ENCODE measurements around the gene COA1. TPM values are rescaled to one million over a fixed set of nuclear protein-coding genes. Genes with fewer than 3 reads are reported as not detected.

COA1 gene
- total RNA-seq, 1 donor from 2014 or later = 192 TPM

- H3K27me3 ChIP-seq = no peaks in the 10 kb centered on the region
- peaks cover 33% of the 10 kb centered on the region for H4K20me1 ChIP-seq (ENCODE audit: low read depth)
- H3K79me2 ChIP-seq (ENCODE audit: low read depth) = peaks cover 79% of the 10 kb centered on the region
- H3K36me3 Mint-ChIP-seq = peaks cover 21% of the 10 kb centered on the region
- peaks cover 4% of the 10 kb centered on the region for H3K27me3 Mint-ChIP-seq (ENCODE audit: insufficient read depth, low read depth)
- H3K4me1 Mint-ChIP-seq = peaks cover 17% of the 10 kb centered on the region
- no peak overlapping the region for H2AFZ ChIP-seq (replicated peaks)
- H3K4me3 ChIP-seq = no peak overlapping the region
- no peaks in the 10 kb centered on the region for H3K36me3 ChIP-seq
- no peak overlapping the region for H3K4me3 Mint-ChIP-seq
- peaks cover 4% of the 10 kb centered on the region for H3K9me3 Mint-ChIP-seq
- peaks cover 3% of the 10 kb centered on the region for H3F3A ChIP-seq (ENCODE audit: low read depth)
- TF ChIP-seq EZH2 (IDR thresholded peaks at IDR 0.05) = no peak
- TF ChIP-seq CTCF (IDR thresholded peaks at IDR 0.05) = no peak
- no peak for TF ChIP-seq EZH2phosphoT487 (IDR thresholded peaks at IDR 0.05)
- DNase-seq (ENCODE audit: low spot score) = no peak
- H3K4me1 ChIP-seq = peaks cover 13% of the 10 kb centered on the region
- no peaks in the 10 kb centered on the region for H3K9me3 ChIP-seq (ENCODE audit: low read depth)
- H3K4me2 ChIP-seq = peak overlapping the region; percentile 8
- H3K9ac ChIP-seq = no peak overlapping the region
- no peak overlapping the region for H3K27ac ChIP-seq
- H3K27ac Mint-ChIP-seq = no peak overlapping the region
Measured at GRCh38 chr7:43726466-43726865, 2.9 kb downstream of the COA1 start.

- TF ChIP-seq EZH2phosphoT487 (IDR thresholded peaks at IDR 0.05) = no peak
- peaks cover 15% of the 10 kb centered on the region for H3K4me1 Mint-ChIP-seq
- H3K9me3 Mint-ChIP-seq = peaks cover 4% of the 10 kb centered on the region
- no peaks in the 10 kb centered on the region for H3K27me3 ChIP-seq
- H3K79me2 ChIP-seq (ENCODE audit: low read depth) = peaks cover 91% of the 10 kb centered on the region
- H3K4me3 ChIP-seq = no peak overlapping the region
- peaks cover 13% of the 10 kb centered on the region for H3K4me1 ChIP-seq
- no peak overlapping the region for H3K4me2 ChIP-seq
- peaks cover 24% of the 10 kb centered on the region for H3K36me3 Mint-ChIP-seq
- H3K9me3 ChIP-seq (ENCODE audit: low read depth) = no peaks in the 10 kb centered on the region
- no peak overlapping the region for H3K27ac ChIP-seq
- no peak for DNase-seq (ENCODE audit: low spot score)
- H3K4me3 Mint-ChIP-seq = no peak overlapping the region
- H3F3A ChIP-seq (ENCODE audit: low read depth) = no peaks in the 10 kb centered on the region
- no peaks in the 10 kb centered on the region for H3K36me3 ChIP-seq
- peaks cover 42% of the 10 kb centered on the region for H4K20me1 ChIP-seq (ENCODE audit: low read depth)
- no peak overlapping the region for H2AFZ ChIP-seq (replicated peaks)
- peaks cover 4% of the 10 kb centered on the region for H3K27me3 Mint-ChIP-seq (ENCODE audit: insufficient read depth, low read depth)
- no peak overlapping the region for H3K27ac Mint-ChIP-seq
- H3K9ac ChIP-seq = no peak overlapping the region
Measured at GRCh38 chr7:43725251-43725650, 4.1 kb downstream of the COA1 start.

GRCh38 chr7:43723007-43723341, 6.3 kb downstream of the COA1 start:
- Histone ChIP-seq H4K20me1 (ENCODE audit: low read depth) (peaks cover 48% of the 10 kb centered on the region), H3K36me3 (no peaks in the 10 kb centered on the region), H3K79me2 (ENCODE audit: low read depth) (peaks cover 100% of the 10 kb centered on the region), H3K27ac (no peak overlapping the region), H2AFZ (replicated peaks) (no peak overlapping the region), H3K9ac (no peak overlapping the region), H3F3A (ENCODE audit: low read depth) (no peaks in the 10 kb centered on the region), H3K4me3 (no peak overlapping the region), H3K9me3 (ENCODE audit: low read depth) (no peaks in the 10 kb centered on the region), H3K4me2 (no peak overlapping the region), H3K4me1 (peaks cover under 1% of the 10 kb centered on the region), H3K27me3 (no peaks in the 10 kb centered on the region)
- H3K4me1 Mint-ChIP-seq = peaks cover 9% of the 10 kb centered on the region
- H3K27me3 Mint-ChIP-seq (ENCODE audit: insufficient read depth, low read depth) = no peaks in the 10 kb centered on the region
- peaks cover 9% of the 10 kb centered on the region for H3K9me3 Mint-ChIP-seq
- no peak for DNase-seq (ENCODE audit: low spot score)
- TF ChIP-seq EZH2 (IDR thresholded peaks at IDR 0.05) = no peak
- no peak for TF ChIP-seq CTCF (IDR thresholded peaks at IDR 0.05)
- TF ChIP-seq EZH2phosphoT487 (IDR thresholded peaks at IDR 0.05) = no peak
- H3K36me3 Mint-ChIP-seq = peaks cover 33% of the 10 kb centered on the region
- no peak overlapping the region for H3K4me3 Mint-ChIP-seq
- H3K27ac Mint-ChIP-seq = no peak overlapping the region

- H4K20me1 ChIP-seq (ENCODE audit: low read depth) = peaks cover 48% of the 10 kb centered on the region
- peaks cover 100% of the 10 kb centered on the region for H3K79me2 ChIP-seq (ENCODE audit: low read depth)
Measured at GRCh38 chr7:43721193-43721806, 8.0 kb downstream of the COA1 start.

More at GRCh38 chr7:43721193-43721806, 8.0 kb downstream of the COA1 start:
- H3K27ac Mint-ChIP-seq = no peak overlapping the region
- H3K4me3 ChIP-seq = no peak overlapping the region
- H3K4me1 Mint-ChIP-seq = no peaks in the 10 kb centered on the region
- peaks cover 18% of the 10 kb centered on the region for H3K9me3 Mint-ChIP-seq
- H3K9ac ChIP-seq = no peak overlapping the region
- no peak overlapping the region for H3K4me2 ChIP-seq
- H3K27me3 Mint-ChIP-seq (ENCODE audit: insufficient read depth, low read depth) = no peaks in the 10 kb centered on the region
- no peak overlapping the region for H3K27ac ChIP-seq
- TF ChIP-seq EZH2phosphoT487 (IDR thresholded peaks at IDR 0.05) = no peak
- TF ChIP-seq CTCF (IDR thresholded peaks at IDR 0.05) = peak; percentile 81
- no peak for TF ChIP-seq EZH2 (IDR thresholded peaks at IDR 0.05)
- H3K36me3 Mint-ChIP-seq = peaks cover 36% of the 10 kb centered on the region
- H3K4me3 Mint-ChIP-seq = no peak overlapping the region
- H3K36me3 ChIP-seq = no peaks in the 10 kb centered on the region
- no peaks in the 10 kb centered on the region for H3K9me3 ChIP-seq (ENCODE audit: low read depth)
- H3K27me3 ChIP-seq = no peaks in the 10 kb centered on the region
- H3K4me1 ChIP-seq = no peaks in the 10 kb centered on the region
- DNase-seq (ENCODE audit: low spot score) = peak; percentile 65
- no peak overlapping the region for H2AFZ ChIP-seq (replicated peaks)
- H3F3A ChIP-seq (ENCODE audit: low read depth) = no peaks in the 10 kb centered on the region
